ENCODE measurements around the gene OCA2. TPM values are rescaled to one million over a fixed set of nuclear protein-coding genes. Genes with fewer than 3 reads are reported as not detected.

The OCA2 gene
- polyA plus RNA-seq, 3 donors from 2014 or later, result 0.50 TPM; not detected in 2

Other genes starting within 250 kb of the OCA2 start
- 10 to 100 TPM in 1 of 3 donors, 1 to 10 TPM in 2; 4.8 to 13.9 (median 7.6) TPM for gene HERC2, start 222.9 kb upstream of the OCA2 start, polyA plus RNA-seq